Thyroid gland (tissue), 4 donors: Measurements from ENCODE around the gene RHO.

Source experiments
- CTCF ChIP-seq, 6 experiments: fragments of 200-600 bp in 3 of 6; fragments of 450-650 bp in 3 of 6; sonication (generic) in 3 of 6; IDR thresholded peaks; one replicate each; pipeline ENCODE4 v1.5.1; 2016 to 2019; ENCODE audit warnings: antibody characterized with exemption in 6 of 6, mild to moderate bottlenecking in 2 of 6, inconsistent platforms in 1 of 6, moderate library complexity in 1 of 6
- POLR2A ChIP-seq, 2 donors: fragments of 450-650 bp; IDR thresholded peaks; one replicate each; pipeline ENCODE4 v1.6.1; 2017; ENCODE audit warnings: antibody characterized with exemption in 2 of 2, mild to moderate bottlenecking in 2 of 2, moderate library complexity in 1 of 2

- TF ChIP-seq CTCF (IDR thresholded peaks at IDR 0.05) (no peak), POLR2A (IDR thresholded peaks at IDR 0.05) (no peak)
Measured at GRCh38 chr3:129530251-129530791, 1.9 kb downstream of the RHO start.
